ENCODE data around the gene PCSK4.

The PCSK4 gene

DNA sequence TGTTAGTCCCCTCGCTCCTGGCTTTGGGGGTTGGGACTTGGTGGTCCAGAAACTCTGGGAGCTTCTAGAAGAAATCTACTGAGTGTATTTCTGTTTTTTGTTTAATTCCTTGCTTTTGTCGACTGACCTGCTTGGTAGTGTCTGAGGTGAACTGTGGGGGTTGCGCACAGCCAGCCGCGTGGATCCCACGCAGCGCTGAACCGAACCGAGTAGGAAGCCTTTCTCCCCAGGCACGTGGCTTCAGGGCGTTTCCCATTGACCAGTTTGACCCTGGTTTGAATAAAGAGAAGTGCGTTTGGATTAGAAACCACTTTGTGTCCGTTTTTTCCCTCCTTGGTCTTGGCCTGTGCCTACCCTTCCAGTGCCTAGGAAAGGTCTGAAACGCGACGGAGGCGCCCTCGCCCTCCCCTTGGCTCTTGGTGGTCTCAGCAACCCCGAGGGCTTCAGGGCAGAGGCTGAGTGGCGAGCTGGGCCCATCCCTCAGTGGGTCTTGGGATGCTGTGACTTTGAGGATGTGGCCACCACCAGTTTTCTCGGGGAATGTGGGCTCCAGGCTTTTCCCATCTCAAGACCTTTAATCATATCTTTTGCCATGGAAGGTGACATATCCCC, 54.7 kb downstream of the PCSK4 start:
- DNase-seq = no peak

DNA sequence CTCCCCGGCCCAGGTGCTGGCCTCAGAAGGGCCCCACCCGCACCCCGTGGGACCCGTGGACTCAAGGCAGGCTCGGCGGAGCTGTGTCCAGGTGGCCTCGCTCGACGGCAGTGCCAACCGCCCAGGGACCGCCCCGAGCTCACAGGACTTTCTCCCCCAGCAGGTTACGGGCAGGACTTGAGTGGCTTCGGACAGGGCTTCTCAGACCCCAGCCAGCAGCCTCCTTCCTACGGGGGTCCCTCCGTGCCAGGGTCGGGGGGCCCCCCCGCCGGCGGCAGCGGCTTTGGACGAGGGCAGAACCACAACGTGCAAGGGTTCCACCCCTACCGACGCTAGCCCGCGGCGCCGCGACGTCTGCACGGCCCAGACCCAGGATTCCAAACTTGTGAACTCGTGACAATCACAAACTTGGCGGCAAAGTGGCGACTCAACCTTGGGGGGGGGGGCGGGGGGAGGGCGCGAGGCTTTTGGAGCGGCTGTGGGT, 55.5 kb downstream of the PCSK4 start:
- DNase-seq = no peak

DNA sequence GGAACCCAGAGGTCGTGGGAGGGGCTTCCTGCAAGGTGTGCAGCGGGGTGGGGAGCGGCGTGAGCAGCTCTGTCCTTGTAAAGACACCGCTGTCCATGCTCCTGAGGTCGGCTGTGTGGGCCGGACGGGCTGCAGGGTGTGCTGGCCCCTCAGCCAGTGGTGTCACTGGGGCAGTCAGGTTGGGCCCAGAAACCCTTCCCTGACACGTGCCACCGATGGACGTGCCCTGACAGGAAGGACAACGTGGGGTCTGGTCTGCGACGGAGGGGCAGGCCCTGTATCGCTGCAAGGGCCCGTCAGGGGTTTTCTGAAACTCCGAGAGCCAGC, 56.1 kb downstream of the PCSK4 start:
- no peak for DNase-seq

DNA sequence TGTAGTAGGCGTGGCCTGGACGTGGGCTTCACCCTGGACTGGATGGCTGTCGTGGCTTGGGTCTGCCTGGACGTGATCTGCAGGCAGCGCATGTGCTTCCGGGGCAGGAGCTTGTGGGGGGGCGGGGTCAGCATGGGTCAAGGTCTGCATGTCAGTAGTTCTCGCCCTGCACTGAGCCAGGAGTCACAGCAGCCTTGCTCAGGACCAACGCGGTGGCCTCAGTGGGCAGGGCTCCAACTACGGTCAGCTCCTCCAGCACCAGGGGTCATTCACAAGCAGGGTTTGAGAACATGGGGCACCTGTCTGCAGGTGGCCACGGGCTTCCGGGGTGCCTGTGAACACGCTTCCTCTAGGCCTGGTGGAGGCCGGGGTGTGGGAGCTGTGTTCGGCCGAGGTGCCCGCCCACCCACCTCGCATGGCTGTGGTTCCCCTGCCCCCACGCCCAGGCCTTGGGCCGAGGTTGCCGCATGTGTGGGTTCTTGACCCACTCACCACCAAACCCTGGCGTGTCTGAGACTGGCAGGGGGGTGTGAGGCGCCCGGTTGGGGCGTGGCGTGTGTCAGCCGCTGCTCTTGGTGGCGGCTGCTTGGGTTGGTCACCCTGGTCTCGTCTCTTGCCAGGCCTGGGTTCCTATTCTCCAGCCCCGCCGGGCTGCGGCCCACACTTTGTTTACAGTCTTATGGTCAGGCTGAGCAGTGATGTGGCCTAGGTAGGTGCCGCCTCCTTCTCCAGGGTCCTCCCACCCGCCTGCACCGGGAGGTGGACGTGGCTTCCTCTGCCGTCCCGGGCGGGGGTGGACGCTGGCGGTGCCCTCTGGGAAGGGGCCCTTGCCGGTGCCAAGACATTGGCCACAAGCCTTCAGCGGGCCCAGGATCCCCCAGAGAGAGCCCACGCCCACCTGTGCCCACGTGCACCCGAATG, 56.8 kb downstream of the PCSK4 start:
- DNase-seq = no peak

DNA sequence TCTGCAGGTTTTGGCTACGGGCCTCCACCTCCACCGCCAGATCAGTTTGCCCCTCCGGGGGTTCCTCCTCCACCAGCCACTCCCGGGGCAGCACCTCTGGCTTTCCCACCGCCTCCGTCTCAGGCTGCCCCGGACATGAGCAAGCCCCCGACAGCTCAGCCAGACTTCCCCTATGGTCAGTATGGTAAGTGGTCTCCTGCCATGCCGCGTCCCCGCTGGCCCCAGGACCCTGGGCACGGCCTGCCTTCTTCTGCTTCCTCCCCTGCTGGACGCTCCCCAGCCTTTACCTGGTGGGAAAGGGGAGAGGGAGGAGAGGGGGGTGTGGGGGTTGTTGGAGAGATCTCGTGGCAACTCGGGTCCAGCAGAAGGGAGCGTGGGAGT, 57.7 kb downstream of the PCSK4 start:
- no peak for DNase-seq

DNA sequence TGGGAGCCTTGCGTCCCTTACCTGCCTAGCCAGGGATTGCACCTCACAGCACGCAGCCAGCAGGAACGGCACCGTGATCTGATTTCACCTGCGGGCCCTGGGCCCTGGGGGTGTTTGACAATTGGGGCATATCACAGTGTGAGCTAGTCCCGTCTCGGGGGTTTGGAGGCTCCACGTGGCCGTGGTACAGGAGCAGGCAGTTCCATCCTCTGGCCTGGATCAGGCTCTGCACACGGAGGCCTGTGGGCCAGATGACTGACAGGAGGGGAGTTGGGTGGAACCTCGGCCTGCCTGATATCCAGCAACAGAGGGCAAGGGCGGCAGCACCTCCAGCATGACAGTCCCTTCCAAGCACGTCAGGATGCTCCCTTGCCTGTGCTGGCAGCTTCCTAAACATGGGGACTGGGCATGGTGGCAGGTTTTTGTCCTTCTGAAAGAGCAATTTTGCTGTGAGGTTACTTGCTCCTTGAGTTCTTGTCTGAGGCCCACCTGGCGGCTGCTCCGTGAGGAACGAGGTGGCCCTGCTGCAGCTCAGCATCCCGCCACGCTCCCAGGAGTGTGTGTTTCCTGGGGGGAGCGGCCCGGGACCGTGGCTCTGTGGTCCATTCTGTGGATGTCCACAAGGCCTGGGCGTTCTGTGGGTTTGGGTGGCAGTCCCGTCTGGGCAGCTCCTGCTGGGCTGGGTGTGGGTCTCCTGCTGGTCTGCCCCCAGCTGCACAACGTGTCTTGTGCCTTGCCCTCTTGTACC, 58.2 kb downstream of the PCSK4 start:
- no peak for DNase-seq
